Measurements from ENCODE around the gene CD48.
"Not testable (repeated sequence)": the region's sequence is repeated elsewhere in the genome, so short reads cannot be mapped to it uniquely, and the experiment has no call there.

DNA sequence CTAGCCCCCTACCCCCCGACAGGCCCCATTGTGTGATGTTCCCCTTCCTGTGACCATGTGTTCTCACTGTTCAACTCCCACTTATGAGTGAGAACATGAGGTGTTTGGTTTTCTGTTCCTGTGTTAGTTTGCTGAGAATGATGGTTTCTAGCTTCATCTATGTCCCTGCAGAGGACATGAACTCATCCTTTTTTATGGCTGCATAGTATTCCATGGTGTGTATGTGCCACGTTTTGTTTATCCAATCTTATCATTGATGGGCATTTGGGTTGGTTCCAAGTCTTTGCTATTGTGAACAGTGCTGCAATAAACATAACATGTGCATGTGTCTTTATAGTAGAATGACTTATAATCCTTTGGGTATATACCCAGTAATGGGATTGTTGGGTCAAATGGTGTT, 19.9 kb upstream of the CD48 start:
- TF ChIP-seq, protein P1, sequence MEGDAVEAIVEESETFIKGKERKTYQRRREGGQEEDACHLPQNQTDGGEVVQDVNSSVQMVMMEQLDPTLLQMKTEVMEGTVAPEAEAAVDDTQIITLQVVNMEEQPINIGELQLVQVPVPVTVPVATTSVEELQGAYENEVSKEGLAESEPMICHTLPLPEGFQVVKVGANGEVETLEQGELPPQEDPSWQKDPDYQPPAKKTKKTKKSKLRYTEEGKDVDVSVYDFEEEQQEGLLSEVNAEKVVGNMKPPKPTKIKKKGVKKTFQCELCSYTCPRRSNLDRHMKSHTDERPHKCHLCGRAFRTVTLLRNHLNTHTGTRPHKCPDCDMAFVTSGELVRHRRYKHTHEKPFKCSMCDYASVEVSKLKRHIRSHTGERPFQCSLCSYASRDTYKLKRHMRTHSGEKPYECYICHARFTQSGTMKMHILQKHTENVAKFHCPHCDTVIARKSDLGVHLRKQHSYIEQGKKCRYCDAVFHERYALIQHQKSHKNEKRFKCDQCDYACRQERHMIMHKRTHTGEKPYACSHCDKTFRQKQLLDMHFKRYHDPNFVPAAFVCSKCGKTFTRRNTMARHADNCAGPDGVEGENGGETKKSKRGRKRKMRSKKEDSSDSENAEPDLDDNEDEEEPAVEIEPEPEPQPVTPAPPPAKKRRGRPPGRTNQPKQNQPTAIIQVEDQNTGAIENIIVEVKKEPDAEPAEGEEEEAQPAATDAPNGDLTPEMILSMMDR (IDR thresholded peaks at IDR 0.05), result not testable (repeated sequence)
- not testable (repeated sequence) for TF ChIP-seq EZH2 (IDR thresholded peaks at IDR 0.05; ENCODE audit: borderline replicate concordance, insufficient read depth, low read depth, low read length, poor library complexity, severe bottlenecking)
